Posterior vena cava (tissue), 2 donors: Measurements from ENCODE around the gene PTPRE. TPM values are rescaled to one million over a fixed set of nuclear protein-coding genes. Genes with fewer than 3 reads are reported as not detected.

Experiments used
- DNase-seq: peaks from one replicate; pipeline ENCODE4 v3.0.0-alpha.2; 2020; ENCODE audit warnings: low spot score
- intact Hi-C, 2 donors: fragments of 100-400 bp; cut with DNase I; formaldehyde crosslinking; loops; one replicate each; pipeline versions ENCODE4 v1.14.1 to v1.14.2; 2022 to 2023
- total RNA-seq, 2 donors: library from RNA; stranded (reverse); fragmentation: NEBNext Ultra II Directional; extraction: Animal tissue kit (Norgen Biotek cat#: 25700); gene quantifications; one replicate each; pipeline ENCODE4 v1.2.1, GENCODE V29; 2021
- donor health status: DM: yes; HTN: yes; CAD: no.
- donor health status: DM: yes; HTN: yes; CAD: no.

The PTPRE gene
- total RNA-seq, 2 donors from 2014 or later, result 22.1 to 37.9 TPM

DNA sequence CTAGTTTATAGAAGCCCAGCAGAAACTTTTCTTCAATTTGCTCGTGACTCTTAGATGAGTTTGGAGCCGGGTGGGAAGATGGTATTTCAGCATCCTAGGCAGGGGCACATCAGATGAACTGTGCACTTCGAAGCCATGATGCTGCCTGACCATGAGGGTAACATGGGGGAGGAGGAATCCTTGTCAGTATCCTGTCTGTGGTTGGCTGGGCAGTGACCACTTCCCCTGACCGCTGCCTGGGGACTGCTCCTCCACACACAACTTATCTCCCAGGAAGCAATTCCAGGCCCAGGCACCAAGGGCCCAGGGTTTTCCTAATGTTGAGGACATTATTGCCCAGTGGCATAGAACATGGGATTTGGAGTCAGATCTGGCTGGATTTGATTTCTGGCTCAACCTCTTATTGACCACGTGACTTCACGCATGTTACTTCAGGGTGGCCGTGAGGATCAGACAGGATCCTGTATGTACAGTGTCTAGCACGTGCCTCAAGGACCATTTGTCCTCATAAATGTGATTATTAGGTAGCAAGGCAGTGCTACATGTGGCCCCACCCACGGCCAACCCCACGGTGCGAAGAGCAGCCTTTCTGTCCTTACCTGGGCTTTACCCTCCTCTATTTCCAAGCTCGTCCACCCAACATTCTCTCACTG, 65.2 kb downstream of the PTPRE start:
- intact Hi-C loops, result no loop called here
- no peak for DNase-seq

DNA sequence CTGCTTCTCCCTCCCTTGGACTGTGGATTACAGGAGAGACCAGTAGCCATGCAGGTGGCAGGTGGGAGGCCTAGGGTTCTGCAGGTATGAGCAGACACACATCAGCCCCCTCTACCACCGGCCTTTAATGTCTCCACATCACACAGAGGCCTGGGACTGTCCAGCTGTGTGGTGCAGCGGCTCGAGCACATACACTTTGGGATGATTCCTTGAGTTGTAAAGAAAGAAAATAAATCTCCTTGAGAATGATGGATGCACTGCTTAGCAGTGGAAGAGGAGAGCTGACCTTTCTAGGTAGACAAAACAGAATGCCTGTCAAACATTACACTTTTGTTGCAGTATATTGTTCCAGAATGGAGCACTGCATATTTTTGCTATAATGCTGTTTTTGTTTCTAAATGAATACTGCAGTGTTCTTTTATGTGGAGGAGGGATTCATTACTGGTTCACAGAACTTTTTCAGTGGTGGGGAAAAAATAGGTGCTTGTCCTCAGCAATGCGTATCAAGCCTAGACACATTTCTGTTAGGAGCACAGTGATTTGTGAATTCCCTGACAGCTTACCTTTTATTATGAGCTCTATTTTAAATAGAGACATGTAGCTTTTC, 66.0 kb downstream of the PTPRE start:
- DNase-seq, result no peak
- intact Hi-C loops, result no loop called here

DNA sequence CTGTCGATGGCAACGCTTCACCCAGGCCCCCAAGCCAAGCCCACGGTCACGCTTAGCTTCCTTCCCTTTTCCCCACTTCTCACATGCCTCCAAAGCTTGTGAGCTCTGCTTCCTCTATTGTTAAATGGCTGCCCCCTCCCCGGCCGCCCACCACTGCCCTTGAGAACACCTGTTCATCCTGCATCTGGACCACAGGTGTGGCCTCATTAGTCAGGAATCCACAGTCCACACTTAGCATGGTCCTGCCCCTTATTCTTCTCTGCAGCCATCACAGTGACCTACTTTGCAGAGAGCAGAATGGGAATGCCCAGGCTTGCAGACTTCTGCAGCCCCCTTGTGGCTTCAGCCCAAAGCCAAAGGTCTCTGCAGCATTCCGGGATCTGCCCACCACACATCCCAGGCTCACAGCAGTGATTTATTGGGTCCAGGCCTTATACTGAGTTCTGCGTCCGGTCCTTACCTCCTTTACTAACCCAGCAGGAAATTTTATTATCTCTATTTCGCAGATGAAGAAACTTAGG, 66.9 kb downstream of the PTPRE start:
- DNase-seq, result no peak
- intact Hi-C loops, result no loop called here

DNA sequence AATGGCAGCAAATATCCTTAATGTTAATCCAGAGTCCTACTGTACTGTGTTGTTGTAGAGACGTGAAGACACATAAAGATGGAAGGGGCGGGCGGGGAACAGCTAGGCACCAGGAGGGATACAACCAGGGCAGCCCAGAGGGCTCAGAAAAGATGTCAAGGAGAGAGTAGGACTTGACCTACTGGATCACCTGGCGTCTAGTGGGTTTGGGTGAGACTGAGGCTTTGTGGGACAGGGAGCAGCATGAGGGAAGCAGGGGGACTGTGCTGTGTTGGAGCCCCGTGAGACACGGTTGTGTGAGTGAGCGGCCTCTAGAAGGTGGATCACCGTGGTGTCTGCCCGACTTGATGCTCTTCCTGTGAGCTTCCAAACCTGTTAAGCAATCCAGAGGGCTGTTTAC, 68.0 kb downstream of the PTPRE start:
- intact Hi-C loops, result no loop called here
- DNase-seq, result no peak

DNA sequence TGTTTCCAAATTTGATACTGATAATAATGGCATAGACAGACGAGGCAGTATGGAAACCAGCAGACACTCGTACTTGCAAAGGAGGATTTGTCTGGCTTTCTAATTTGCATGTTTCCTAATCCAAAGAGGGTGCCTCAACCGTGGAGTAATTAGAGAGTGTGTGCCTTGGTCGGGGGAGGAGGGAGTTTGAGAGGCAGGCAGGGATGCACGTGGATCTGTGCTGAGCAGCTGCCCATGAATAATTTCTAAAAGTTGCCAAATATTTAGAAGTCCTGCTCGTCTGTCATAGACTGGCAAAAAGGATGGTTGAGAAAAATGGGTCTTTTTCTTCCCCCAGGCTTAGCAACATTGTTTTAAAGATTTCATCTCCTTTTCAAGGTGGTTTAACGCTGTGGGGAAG, 69.4 kb downstream of the PTPRE start:
- intact Hi-C loops, result no loop called here
- DNase-seq, result no peak

DNA sequence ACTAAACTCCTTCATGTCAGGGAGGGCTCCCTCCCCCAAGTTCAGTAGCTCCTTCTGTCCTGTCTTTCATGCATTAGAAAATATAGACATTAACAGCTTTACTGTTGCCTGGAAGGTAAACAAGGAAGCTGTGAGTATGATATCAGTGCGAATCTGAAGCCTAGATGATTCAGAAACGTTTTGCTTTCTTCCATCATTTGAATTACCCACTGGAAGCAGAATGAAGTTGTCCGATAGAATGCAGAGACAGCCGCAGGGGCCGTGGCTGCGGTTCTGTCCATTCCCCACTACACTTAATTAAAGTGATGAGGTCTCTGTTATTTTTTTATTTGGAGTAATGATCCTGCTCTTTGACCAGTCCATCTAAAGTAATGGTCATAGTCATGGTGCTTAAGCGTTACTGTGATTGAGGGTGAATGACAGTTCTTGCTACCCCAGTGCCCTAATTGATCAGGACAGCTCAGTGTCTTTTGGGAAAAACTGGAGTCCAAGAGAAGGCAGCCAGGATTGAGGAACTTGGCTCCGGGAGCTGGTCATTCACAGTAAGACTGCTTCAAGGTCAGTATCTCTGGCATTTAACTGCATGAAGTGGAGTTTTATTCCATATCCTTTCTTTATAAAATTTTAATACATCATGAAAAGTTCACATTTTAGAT, 69.9 kb downstream of the PTPRE start:
- DNase-seq, result no peak
- intact Hi-C loops, result no loop called here

DNA sequence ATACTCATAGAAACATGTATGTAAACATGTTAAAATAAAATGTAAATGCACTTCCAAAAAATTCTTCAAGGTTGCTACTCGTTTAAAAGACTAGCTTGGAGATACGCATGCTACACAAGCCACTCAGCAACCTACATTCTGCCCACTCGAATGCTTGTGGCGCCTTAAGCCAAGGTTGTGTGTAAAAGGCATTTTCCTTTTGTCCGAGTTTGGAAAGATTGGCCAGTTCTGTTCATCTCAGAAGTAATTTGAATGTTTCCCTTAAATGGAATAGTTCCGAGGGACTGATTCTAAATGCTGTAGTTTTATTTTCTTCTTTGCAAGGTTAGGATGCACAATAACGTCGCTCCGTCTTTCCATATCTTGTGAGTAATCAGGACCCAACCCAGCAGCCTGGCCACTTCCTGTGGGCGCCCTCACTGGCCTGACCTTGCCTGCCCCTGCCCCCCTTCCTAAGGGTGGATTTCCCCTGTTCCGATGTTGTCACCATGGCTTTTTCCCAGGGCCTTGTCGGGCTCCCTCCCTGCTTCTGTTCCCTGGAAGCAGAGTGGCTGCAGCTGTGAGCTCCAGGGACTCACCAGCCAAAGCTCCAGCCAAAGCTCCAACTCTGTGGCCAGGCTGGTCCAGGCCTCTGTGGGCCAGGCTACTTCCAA, 70.6 kb downstream of the PTPRE start:
- intact Hi-C loops, result no loop called here

DNA sequence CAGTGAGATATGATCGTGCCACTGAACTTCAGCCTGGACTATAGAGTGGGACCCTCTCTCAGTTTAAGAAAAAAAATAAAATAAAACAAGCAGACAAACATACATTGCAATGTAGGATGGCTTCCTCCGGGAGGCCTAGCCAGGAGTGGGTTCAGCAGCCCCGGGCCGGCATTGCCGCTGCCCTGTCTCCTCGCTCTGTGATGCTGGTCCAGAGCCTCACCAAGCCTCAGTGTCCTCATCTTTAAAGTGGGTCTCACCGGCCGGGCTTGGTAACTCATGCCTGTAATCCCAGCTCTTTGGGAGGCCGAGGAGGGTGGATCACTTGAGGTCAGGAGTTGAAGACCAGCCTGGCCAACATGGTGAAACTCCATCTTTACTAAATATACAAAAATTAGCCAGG, 71.6 kb downstream of the PTPRE start:
- intact Hi-C loops, result no loop called here
- DNase-seq, result no peak

More for the DNA sequence above, 70.6 kb downstream of the PTPRE start:
- DNase-seq, result peak; percentile 90

DNA sequence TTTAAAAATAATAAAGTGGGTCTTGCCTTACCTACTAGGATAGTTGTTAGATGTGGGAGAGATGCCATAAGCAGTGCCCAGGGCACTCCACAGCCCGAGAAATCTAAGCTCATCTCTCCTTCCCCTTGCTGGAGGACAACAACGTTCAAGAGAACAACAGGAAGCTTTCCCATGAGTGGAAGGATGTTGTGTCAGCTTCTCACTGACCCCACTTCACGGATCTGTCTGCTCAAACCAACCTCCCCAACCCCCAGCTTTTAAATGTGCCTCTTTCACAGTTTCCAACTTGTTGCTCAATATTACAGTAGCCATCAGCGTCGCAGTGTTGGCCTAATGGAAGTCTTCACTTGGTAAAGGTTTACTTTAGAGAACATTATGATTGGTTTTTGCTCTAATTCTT, 72.1 kb downstream of the PTPRE start:
- intact Hi-C loops, result no loop called here
- peak; percentile 29 for DNase-seq

DNA sequence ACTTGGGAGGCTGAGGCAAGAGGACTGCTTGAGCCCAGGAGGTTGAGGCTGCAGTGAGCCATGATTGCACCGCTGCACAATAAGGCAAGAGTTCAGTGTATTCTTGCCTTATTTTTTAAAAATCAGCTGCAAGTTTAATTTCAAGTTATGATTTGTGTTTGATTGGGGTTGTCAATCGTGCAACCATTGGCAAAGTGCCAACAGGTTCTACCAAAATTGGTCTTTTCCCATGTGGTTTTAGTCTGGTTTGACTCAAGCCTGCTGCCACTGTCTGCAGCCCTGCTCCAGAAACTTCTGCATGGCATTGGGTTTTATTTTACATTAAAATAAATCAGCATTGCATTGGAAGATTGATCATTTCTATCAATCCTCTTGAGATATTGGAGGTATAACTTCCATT, 72.7 kb downstream of the PTPRE start:
- no peak for DNase-seq
- intact Hi-C loops, result no loop called here

DNA sequence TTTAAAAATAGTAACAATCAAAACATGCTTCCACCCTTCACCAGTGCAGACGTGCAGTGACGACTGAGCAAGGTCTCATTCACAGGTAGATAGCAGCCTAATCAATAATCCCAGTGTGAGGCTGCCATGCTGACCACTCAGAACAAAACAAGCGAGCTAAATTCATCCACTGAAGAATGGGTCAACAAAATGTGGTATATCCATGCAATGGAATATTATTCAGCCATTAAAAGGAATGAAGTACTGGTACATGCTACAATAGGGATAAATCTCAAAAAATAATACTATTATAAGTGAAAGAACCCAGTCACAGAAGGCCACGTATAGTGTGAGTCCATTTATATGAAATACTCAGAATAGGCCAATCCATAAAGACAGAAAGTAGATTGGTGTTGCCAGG, 74.0 kb downstream of the PTPRE start:
- intact Hi-C loops, result no loop called here
- DNase-seq, result no peak

DNA sequence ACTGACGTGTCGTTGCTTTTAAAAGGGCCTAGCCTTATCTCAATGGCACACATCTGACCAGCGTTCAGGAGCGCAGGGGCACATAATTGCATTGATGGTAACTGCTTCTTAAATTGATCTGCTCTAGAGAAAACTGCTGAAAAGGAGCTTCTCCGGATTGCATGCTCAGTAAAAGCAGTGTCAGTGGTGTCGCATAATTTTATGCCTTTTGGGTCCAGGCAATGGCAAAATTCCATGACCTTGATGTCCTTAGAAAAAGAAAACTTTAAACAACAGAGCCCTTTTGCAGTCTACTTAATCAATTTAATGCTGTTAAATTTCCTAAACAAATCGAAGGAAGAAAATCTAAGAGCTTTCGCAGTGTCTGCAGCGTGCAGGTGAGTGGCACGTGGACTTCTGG, 75.7 kb downstream of the PTPRE start:
- no peak for DNase-seq
- intact Hi-C loops, result no loop called here

DNA sequence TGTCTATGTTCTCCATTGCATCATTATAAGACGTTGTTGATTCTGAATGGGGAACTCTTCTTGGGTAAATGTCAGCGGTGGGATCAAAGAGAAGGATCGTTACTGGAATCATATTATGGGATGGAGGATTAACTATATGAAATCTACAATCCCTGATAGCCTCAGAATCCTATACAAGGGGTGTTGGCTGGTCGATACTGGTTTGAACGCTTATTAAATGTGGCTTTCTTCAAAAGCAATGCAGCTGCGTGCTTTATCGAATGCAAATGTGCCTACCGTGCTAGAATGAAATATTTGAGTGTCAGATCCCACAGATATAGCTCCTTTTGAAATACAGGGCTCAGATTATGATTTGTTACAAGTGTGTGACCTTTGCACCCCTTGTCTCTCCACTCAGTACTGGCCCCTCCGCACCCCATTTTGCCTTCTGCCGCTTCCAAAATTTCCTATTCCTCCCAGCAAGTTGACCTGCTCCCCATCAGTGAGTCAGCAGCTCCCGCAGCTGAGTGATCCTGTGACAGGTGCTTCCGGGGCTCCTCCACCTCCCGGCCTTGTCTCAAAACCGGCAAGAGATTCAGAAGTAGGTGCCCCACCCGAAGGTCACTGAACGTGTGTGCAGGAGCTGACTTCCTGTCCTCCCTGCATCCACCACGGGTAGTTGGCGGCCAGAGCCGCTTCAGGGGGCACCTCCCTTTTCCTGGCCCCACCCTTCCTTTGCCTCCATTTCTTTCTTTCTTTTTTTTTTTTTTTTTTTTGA, 76.6 kb downstream of the PTPRE start:
- DNase-seq, result no peak
- intact Hi-C loops, result no loop called here

DNA sequence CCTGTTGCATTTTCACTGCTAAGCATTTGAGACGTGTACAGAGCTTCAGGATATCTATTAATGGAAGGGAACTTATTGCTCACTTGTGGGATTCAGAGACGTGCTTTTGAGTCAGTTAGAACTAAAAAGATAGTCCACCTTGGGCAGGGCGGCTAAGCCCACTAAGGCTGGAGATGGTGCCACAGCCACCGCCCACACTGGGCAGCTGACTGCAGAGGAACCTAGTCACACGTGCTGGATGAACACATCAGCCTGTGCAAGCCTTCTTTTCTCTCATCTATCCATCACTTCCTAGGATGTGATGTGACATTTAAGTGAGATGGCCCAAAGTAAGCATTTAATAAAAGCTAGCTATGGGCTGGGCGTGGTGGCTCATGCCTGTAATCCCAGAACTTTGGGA, 78.0 kb downstream of the PTPRE start:
- intact Hi-C loops, result no loop called here
- DNase-seq, result no peak

DNA sequence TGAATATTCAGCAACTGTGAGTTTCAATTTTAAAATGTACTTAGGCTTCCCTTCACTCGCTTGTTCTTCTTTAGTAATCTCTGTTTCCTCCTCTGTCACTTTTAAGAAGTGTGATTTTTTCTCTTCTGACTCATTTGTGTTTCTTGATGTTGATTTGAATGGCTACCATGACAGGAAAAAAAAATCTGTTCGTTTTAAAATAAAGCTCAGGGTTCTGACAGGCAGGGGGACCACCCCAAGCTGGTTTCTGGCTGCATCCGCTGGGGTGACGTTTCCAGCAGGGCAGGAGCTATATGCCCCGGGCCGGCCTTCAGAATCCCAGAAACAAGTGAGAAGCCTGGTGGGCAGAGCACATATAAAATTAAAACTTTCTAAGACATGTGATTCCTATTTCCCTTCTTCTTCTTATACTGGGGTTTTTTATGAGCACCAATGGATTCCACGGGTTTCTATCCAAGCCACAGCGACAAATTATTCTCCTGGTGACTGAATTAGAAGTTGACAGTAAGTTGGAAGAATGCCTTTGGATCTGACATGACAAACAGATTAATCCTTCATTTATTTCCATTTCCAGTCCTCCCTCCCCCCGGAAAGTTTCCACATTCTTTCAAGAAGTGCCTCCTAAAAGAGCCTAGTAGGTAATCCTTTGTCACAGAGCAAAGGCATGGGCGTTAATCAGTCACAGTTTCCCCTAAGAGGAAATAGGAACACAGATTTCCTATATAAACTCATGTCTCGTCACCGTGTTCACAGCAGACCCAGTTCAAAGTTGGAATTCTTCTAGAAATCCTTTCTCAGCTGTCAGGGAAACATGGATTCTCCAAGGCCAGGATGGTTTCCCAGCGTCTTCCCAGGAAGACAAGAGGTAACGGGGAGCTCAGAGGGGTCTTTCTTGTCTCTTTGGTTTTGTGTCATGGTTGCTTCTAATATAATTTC, 79.9 kb downstream of the PTPRE start:
- intact Hi-C loops, result no loop called here
- no peak for DNase-seq

DNA sequence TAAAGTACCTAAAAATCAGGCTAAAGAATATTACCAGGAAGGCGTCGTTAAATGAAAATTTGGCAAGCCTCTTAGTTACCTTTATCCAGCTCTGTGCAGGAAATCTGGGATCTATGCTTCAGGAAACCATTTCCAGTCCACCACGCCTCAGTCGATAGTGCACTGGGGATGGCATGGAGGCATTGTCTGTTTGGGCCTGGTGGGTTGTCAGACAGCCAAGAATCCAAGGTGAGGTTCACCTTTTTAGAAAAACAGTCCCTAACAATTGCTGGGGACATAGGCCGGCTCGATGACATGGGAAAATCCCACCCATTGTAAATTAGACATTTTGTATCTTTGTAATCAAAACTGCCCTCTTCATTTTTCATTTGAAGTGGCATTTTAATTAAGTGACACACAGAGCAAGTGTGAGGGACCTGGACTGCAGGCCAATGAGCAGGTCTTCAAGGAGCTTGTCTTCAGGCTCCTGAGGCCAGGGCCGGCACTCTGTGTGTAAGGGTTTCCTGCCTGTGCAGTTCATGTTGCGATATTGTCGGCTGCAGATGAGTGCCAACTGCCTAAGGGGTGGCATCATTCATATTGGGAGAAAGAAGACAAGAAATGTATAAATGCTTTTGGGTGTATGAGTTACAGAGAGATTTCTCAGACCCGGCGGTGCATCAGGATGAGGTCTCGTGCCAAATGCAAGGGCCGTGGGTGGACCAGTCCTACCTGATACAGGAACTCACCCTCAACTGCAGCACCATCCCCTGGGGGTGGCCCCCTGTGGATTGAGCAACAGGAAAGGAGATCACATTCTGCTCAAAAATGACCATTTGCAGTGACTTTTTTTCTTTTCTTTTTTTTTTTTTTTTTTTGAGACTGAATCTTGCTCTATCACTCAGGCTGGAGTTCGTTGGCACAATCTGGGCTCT, 80.8 kb downstream of the PTPRE start:
- no peak for DNase-seq
- intact Hi-C loops, result no loop called here

DNA sequence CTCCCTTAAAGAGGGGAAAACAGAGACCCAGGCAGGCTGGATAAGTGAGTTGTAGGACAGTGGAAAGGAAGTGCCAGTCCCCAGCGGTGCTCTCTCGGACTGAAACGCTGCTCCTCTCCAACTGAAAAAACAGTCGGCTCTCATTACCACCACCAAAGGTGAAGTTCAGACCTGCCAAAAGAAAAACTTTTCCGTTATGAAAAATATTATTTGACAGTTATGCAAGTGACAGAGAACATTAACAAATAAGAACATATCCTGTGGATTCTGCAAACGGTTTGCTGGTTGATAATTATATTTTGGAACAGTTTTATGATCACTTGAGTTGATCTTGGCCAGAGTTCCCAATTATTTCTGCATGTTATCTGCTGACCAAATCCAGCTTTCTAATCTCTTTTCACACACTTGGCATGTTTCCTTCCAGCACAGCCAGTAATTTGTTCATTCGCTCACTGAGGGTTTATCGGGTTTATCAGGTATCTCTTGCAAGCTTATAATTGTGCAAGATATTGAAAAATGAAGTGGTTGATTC, 82.6 kb downstream of the PTPRE start:
- DNase-seq, result no peak
- intact Hi-C loops, result no loop called here
